Ectodermal cell (in vitro differentiated cells): ENCODE measurements around the gene SLCO1B1. TPM values are rescaled to one million over a fixed set of nuclear protein-coding genes. Genes with fewer than 3 reads are reported as not detected.
"Not testable (repeated sequence)": the region's sequence is repeated elsewhere in the genome, so short reads cannot be mapped to it uniquely, and the experiment has no call there.

Experiments
- H3K27ac ChIP-seq: 2 replicates; pipeline ENCODE4 v1.7.0; 2013; ENCODE audit warnings: mild to moderate bottlenecking, low read depth, low read length; ENCODE audit not compliant: insufficient read depth, poor library complexity, severe bottlenecking
- H3K27me3 ChIP-seq: 2 replicates; pipeline ENCODE4 v1.7.0; 2013; ENCODE audit warnings: mild to moderate bottlenecking, low read length; ENCODE audit not compliant: insufficient read depth, control insufficient read depth, poor library complexity, severe bottlenecking
- H3K36me3 ChIP-seq: one replicate; pipeline ENCODE4 v1.7.0; 2013; ENCODE audit warnings: low read length; ENCODE audit not compliant: control insufficient read depth, insufficient read depth
- H3K4me1 ChIP-seq: one replicate; pipeline ENCODE4 v1.7.0; 2013; ENCODE audit warnings: low read length; ENCODE audit not compliant: control insufficient read depth, insufficient read depth
- H3K4me3 ChIP-seq: 2 replicates; pipeline ENCODE4 v1.7.0; 2013; ENCODE audit warnings: low read depth, low read length, control low read depth; ENCODE audit not compliant: insufficient read depth
- H3K9me3 ChIP-seq: 2 replicates; pipeline ENCODE4 v1.7.0; 2013; ENCODE audit warnings: mild to moderate bottlenecking, low read length, moderate library complexity; ENCODE audit not compliant: control insufficient read depth
- WGBS, 2 experiments: methylation state at CpG; one replicate each; pipeline ENCODE4 v1.1.7; 2013; ENCODE audit warnings: missing lambda C conversion rate in 2 of 2; 5-methylcytosine and 5-hydroxymethylcytosine counted together
- polyA plus RNA-seq, 4 experiments: library from polyadenylated mRNA; stranded (reverse); fragments of 50-300 nt; gene quantifications; one replicate each; pipeline ENCODE4 v1.2.3, GENCODE V29; 2013

Gene SLCO1B1, protein sequence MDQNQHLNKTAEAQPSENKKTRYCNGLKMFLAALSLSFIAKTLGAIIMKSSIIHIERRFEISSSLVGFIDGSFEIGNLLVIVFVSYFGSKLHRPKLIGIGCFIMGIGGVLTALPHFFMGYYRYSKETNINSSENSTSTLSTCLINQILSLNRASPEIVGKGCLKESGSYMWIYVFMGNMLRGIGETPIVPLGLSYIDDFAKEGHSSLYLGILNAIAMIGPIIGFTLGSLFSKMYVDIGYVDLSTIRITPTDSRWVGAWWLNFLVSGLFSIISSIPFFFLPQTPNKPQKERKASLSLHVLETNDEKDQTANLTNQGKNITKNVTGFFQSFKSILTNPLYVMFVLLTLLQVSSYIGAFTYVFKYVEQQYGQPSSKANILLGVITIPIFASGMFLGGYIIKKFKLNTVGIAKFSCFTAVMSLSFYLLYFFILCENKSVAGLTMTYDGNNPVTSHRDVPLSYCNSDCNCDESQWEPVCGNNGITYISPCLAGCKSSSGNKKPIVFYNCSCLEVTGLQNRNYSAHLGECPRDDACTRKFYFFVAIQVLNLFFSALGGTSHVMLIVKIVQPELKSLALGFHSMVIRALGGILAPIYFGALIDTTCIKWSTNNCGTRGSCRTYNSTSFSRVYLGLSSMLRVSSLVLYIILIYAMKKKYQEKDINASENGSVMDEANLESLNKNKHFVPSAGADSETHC
- not detected for polyA plus RNA-seq (2013, experiment 1 of 4)
- not detected for polyA plus RNA-seq (2013, experiment 2 of 4)
- not detected for polyA plus RNA-seq (2013, experiment 3 of 4)
- not detected for polyA plus RNA-seq (2013, experiment 4 of 4)

DNA sequence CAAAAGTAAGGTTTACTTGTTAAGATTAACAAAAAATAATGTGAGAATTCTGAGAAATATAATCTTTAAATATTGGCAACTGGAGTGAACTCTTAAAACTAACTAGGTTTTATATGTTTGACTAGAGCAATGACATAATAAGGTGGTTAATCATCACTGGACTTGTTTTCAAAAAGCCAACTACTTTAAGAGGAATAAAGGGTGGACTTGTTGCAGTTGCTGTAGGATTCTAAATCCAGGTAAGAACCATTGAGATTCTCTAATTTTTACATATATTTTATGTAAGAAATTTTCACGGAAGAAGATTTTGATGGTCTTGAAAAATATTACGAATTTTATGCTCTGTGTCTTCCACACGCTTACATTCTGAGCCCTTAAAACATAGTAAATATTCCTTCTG is at the start of gene SLCO1B1:
SLCO1B1 (plus strand) TSS at position 197 of the 400 bp plus-strand sequence. CDS start 10,381 bp downstream, outside the sequence.
- H3K36me3 ChIP-seq = no peaks in the 10 kb centered on the region
- no peaks in the 10 kb centered on the region for H3K9me3 ChIP-seq
- WGBS, 2 experiments = no CpG with 5 or more reads among the region's 3 CpGs
- no peak within 1 kb of the TSS for H3K4me3 ChIP-seq
- H3K27ac ChIP-seq = no peak within 1 kb of the TSS
- no peaks in the 10 kb centered on the region for H3K27me3 ChIP-seq
- H3K4me1 ChIP-seq = no peaks in the 10 kb centered on the region

- H3K4me1 ChIP-seq, H3K27me3 ChIP-seq, H3K9me3 ChIP-seq, H3K27ac ChIP-seq, H3K4me3 ChIP-seq, H3K36me3 ChIP-seq: not testable (repeated sequence)
- 89 to 90% methylated on average over 1 of the region's 2 CpGs for WGBS, 2 experiments
These were observed 46.2 kb upstream of the SLCO1B1 start for GRCh38 chr12:21084753-21085152.

- WGBS, 2 experiments = 93 to 96% methylated on average over 4 of the region's 4 CpGs
- Histone ChIP-seq H3K9me3 (no peaks in the 10 kb centered on the region), H3K27me3 (no peaks in the 10 kb centered on the region), H3K27ac (no peak overlapping the region), H3K36me3 (no peaks in the 10 kb centered on the region), H3K4me3 (no peak overlapping the region), H3K4me1 (no peaks in the 10 kb centered on the region)
These were observed 19.3 kb upstream of the SLCO1B1 start for GRCh38 chr12:21111732-21112131.

DNA sequence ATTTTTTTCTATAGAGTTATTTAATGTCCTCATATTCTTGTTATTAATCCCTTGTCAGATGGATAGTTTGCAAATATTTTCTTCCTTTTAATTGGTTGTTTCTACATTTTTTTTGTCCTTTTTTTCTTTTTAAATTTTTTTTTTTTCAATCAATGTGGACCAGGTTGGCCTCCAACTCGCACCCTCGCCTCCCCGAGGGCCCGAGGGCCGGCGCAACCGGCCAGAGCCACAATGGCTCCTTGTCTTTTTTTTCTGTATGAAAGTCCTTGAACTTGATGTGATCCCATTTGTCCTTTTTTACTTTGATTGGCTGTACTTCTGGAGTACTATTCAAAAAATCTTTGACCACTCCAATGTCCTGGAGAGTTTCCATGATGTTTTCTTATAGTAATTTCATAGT is 17.7 kb upstream of the SLCO1B1 start:
- WGBS, 2 experiments = 91 to 98% methylated on average over 7 of the region's 7 CpGs

GRCh38 chr12:21117995-21118394 is 13.0 kb upstream of the SLCO1B1 start:
- H3K9me3 ChIP-seq = no peaks in the 10 kb centered on the region
- no peaks in the 10 kb centered on the region for H3K36me3 ChIP-seq
- H3K27me3 ChIP-seq = no peaks in the 10 kb centered on the region
- WGBS, 2 experiments = 94 to 97% methylated on average over 3 of the region's 3 CpGs
- H3K27ac ChIP-seq = no peak overlapping the region
- H3K4me3 ChIP-seq = no peak overlapping the region
- H3K4me1 ChIP-seq = no peaks in the 10 kb centered on the region

More for the DNA sequence above, 17.7 kb upstream of the SLCO1B1 start:
- H3K27me3 ChIP-seq = no peaks in the 10 kb centered on the region
- H3K27ac ChIP-seq = no peak overlapping the region
- H3K36me3 ChIP-seq = no peaks in the 10 kb centered on the region
- no peaks in the 10 kb centered on the region for H3K9me3 ChIP-seq
- H3K4me1 ChIP-seq = no peaks in the 10 kb centered on the region
- H3K4me3 ChIP-seq = no peak overlapping the region

GRCh38 chr12:21118760-21119159 is 12.2 kb upstream of the SLCO1B1 start:
- no peaks in the 10 kb centered on the region for H3K36me3 ChIP-seq

DNA sequence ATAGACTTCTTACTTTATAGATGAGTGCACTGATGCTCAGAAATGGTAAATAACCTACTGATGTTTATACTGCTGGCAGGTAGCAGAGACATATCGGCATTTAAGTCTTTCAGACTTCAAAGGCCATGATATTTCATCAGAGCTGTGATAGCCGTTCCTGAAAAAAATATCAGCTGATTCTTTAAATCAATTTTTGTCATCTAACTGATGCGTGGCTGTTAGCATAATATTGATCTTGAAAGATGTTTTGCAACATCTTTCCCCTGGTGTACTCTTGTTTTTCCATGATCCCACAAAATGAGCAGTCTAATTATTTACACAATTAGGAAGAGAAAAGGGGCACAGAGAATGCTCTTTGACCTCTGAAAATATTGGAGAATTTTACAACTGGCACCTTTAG is 1.6 kb upstream of the SLCO1B1 start:
- Histone ChIP-seq H3K9me3 (no peaks in the 10 kb centered on the region), H3K36me3 (no peaks in the 10 kb centered on the region)
- WGBS, 2 experiments = 93 to 96% methylated on average over 2 to 3 of the region's 3 CpGs

More at GRCh38 chr12:21118760-21119159, 12.2 kb upstream of the SLCO1B1 start:
- Histone ChIP-seq H3K9me3 (no peaks in the 10 kb centered on the region), H3K4me3 (no peak overlapping the region), H3K4me1 (no peaks in the 10 kb centered on the region), H3K27me3 (no peaks in the 10 kb centered on the region), H3K27ac (no peak overlapping the region)
- no CpG with 5 or more reads among the region's 1 CpG for WGBS, 2 experiments

GRCh38 chr12:21129906-21130305 is 1.1 kb upstream of the SLCO1B1 start:
- WGBS, 2 experiments = 84 to 89% methylated on average over 1 of the region's 1 CpG
- Histone ChIP-seq H3K36me3 (no peaks in the 10 kb centered on the region), H3K4me1 (no peaks in the 10 kb centered on the region), H3K27ac (no peak overlapping the region), H3K4me3 (no peak overlapping the region), H3K9me3 (no peaks in the 10 kb centered on the region), H3K27me3 (no peaks in the 10 kb centered on the region)

More for the DNA sequence above, 1.6 kb upstream of the SLCO1B1 start:
- H3K4me1 ChIP-seq = no peaks in the 10 kb centered on the region
- no peaks in the 10 kb centered on the region for H3K27me3 ChIP-seq
- H3K27ac ChIP-seq = no peak overlapping the region
- no peak overlapping the region for H3K4me3 ChIP-seq

DNA sequence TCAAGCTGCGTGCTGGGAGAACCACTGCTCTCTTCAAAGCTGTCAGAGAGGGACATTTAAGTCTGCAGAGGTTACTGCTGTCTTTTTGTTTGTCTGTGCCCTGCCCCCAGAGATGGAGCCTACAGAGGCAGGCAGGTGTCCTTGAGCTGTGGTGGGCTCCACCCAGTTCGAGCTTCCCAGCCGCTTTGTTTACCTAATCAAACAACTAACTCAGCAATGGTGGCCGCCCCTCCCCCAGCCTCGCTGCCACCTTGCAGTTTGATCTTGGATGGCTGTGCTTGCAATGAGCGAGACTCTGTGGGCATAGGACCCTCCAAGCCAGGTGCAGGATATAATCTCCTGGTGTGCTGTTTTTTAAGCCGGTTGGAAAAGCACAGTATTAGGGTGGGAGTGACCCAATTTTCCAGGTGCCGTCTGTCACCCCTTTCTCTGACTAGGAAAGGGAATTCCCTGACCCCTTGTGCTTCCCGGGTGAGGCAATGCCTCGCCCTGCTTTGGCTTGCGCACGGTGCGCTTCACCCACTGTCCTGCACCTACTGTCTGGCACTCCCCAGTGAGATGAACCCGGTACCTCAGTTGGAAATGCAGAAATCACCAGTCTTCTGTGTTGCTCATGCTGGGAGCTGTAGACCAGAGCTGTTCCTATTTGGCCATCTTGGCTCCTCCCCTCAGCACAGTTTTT is 6.5 kb downstream of the SLCO1B1 start:
- not testable (repeated sequence) for H3K4me1 ChIP-seq, H3K27ac ChIP-seq, H3K27me3 ChIP-seq, H3K9me3 ChIP-seq, H3K4me3 ChIP-seq, H3K36me3 ChIP-seq
- WGBS, 2 experiments = 94 to 96% methylated on average over 14 of the region's 14 CpGs

DNA sequence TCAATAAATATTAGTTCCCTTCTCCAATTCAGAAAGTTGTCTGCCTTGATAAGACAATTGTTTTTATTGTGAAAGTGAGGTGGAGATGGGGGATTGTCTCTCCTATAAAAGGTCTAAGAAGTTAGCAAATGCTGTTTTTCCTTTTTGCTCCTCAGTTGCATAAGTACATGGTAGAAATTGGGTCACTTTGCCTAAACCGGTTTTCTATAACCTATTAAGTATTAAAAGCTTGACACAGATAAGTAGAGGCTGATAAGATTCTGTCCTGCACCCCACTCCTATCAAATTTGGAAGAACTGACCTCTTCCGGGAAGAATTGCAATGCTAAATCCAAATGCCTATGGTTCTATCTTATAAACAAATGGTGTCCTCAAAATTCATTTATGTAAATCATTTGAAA is 7.0 kb downstream of the SLCO1B1 start:
- H3K27ac ChIP-seq = no peak overlapping the region
- H3K4me1 ChIP-seq = no peaks in the 10 kb centered on the region
- 94 to 100% methylated on average over 2 of the region's 2 CpGs for WGBS, 2 experiments

More for the DNA sequence above, 7.0 kb downstream of the SLCO1B1 start:
- H3K4me3 ChIP-seq = no peak overlapping the region
- H3K27me3 ChIP-seq = no peaks in the 10 kb centered on the region
- no peaks in the 10 kb centered on the region for H3K9me3 ChIP-seq
- H3K36me3 ChIP-seq = no peaks in the 10 kb centered on the region
